ENCODE data around the gene CAMTA1. TPM values are rescaled to one million over a fixed set of nuclear protein-coding genes. Genes with fewer than 3 reads are reported as not detected.

Gene CAMTA1
- total and polyA plus RNA-seq, 9 of the 15 experiments (the other 6 are each of a cell fraction or from before 2014, with no cell fraction given), result 43.9 to 161 (median 65.9) TPM

DNA sequence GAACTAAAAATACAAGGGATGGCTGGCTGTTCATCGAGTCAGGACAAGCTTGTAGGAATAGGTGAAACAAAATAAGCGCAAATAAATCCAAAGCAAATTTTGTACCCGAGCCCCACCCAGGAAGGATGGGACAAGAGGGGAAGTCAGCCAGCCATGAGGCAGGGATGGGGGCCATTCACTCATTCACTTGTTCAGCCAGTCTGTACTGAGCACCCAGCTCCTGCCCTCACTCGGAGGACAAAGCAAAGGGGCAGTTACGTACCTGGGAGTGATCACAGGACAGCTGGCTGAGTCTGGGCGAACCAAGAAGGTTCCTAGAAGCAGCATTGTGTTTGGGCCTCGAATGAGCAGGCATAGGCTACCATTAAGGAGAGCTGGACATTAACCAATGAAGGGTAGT, 891.9 kb downstream of the CAMTA1 start (continued):
- TF ChIP-seq MTA3 (IDR thresholded peaks at IDR 0.05; ENCODE audit: borderline replicate concordance), result no peak
- TF ChIP-seq, protein P1, sequence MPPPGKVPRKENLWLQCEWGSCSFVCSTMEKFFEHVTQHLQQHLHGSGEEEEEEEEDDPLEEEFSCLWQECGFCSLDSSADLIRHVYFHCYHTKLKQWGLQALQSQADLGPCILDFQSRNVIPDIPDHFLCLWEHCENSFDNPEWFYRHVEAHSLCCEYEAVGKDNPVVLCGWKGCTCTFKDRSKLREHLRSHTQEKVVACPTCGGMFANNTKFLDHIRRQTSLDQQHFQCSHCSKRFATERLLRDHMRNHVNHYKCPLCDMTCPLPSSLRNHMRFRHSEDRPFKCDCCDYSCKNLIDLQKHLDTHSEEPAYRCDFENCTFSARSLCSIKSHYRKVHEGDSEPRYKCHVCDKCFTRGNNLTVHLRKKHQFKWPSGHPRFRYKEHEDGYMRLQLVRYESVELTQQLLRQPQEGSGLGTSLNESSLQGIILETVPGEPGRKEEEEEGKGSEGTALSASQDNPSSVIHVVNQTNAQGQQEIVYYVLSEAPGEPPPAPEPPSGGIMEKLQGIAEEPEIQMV (tag; conservative IDR thresholded peaks at IDR 0.05; ENCODE audit: low read depth), result no peak

DNA sequence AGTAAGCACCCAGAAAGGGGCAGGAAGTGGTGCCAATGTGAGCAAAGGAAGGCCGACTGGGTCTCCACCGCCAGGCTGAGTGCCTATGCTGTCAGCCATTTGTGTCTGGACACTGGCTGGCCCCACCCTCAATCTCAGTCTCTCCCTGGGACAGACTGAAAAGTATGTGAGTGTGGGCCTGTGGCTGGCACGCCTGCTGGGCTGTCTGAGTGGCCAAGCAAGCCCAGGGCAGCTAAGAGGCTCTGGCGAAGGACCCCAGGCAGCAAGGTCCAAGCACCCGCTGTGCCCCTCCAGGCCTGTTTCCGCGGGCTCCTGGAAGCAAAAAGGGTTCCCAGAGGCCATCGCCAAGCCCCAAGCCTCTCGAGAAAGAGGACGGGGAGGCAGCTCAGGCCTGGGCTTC, 892.6 kb downstream of the CAMTA1 start:
- peaks cover 64 to 87% of the 10 kb centered on the region in 2 experiments for H3K27me3 ChIP-seq (ENCODE audit: control insufficient read depth in 2 of 2, insufficient read depth in 2 of 2, low read length in 2 of 2)
- ChIA-PET POLR2A (interaction anchor here (0.6 to 1.2 kb wide), 3 partner anchors 12 to 673 kb away, joined by 3 to 5 read pairs (median 4); no protein-coding TSS in a partner anchor), CTCF (ENCODE audit: low intra/inter-chr PET ratio) (interaction anchor here (0.6 kb wide), 1 partner anchor 213 kb away, joined by 4 read pairs; no protein-coding TSS in a partner anchor)
- FAIRE-seq, result no peak
- H3K4me3 ChIP-seq, result no peak overlapping the region
- H3K4me2 ChIP-seq (ENCODE audit: insufficient read depth, low read length), result no peak overlapping the region
- TF ChIP-seq SPI1 (IDR thresholded peaks at IDR 0.05; ENCODE audit: borderline replicate concordance, low read depth, low read length), result no peak
- no peak for TF ChIP-seq MTA1 (IDR thresholded peaks at IDR 0.05; ENCODE audit: borderline replicate concordance)
- no peak for TF ChIP-seq MCM5 (IDR thresholded peaks at IDR 0.05; ENCODE audit: low read depth)
- no peak for TF ChIP-seq TGIF2 (CRISPR knock-in tag; IDR thresholded peaks at IDR 0.05)
- TF ChIP-seq NFIX (CRISPR knock-in tag; IDR thresholded peaks at IDR 0.05; ENCODE audit: low read depth), result no peak
- TF ChIP-seq ZNF57 (CRISPR knock-in tag; IDR thresholded peaks at IDR 0.05), result no peak
- TF ChIP-seq TBP (optimal IDR thresholded peaks at IDR 0.05; ENCODE audit: low read depth, low read length), result no peak
- TF ChIP-seq CSDE1 (IDR thresholded peaks at IDR 0.05), result no peak
- TF ChIP-seq NFE2 (IDR thresholded peaks at IDR 0.05; ENCODE audit: low read depth), result no peak
- TF ChIP-seq COPS2 (conservative IDR thresholded peaks at IDR 0.05), result no peak
- peaks cover 20% of the 10 kb centered on the region for H4K20me1 ChIP-seq (replicated peaks; ENCODE audit: control insufficient read depth, insufficient read depth, low read length)
- ATAC-seq, result no peak
- intact Hi-C loops (cut with micrococcal nuclease) (no loop called here), in situ Hi-C loops (cut with MboI) (no loop called here)
- no peak overlapping the region for H3K27ac ChIP-seq (ENCODE audit: extremely low read depth, low read depth, low read length)
- H2AFZ ChIP-seq (ENCODE audit: low read depth, low read length), result no peak overlapping the region
- no peaks in the 10 kb centered on the region for H3K36me3 ChIP-seq (ENCODE audit: control insufficient read depth, insufficient read depth, low read length)
- no peaks in the 10 kb centered on the region for H3K9me1 ChIP-seq (ENCODE audit: control insufficient read depth, insufficient read depth, low read length)
- H3K9ac ChIP-seq (ENCODE audit: insufficient read depth in 1 of 2, low read depth in 2 of 2, low read length in 2 of 2), result no peak overlapping the region
- H3K9me3 ChIP-seq (replicated peaks; ENCODE audit: control insufficient read depth, insufficient read depth, low read depth, low read length), result no peaks in the 10 kb centered on the region
- no peak for DNase-seq (ENCODE audit: extremely low read depth in 1 of 4, low spot score in 3 of 4)
- H3K4me1 ChIP-seq (replicated peaks in 1 of 2; ENCODE audit: control insufficient read depth in 2 of 2, insufficient read depth in 2 of 2, low read length in 2 of 2), result peaks cover 0 to 18% of the 10 kb centered on the region in 2 experiments; a peak in 2 of 5 replicates
- WGBS (ENCODE audit: insufficient coverage, low coverage, missing lambda C conversion rate), result 2% methylated on average over 10 of the region's 10 CpGs
- BruUV-seq (replicated peaks), result no TSS peak
- H3K79me2 ChIP-seq (ENCODE audit: control insufficient read depth, insufficient read depth, low read length), result no peaks in the 10 kb centered on the region
